ENCODE results near the gene CSRNP2. TPM values are rescaled to one million over a fixed set of nuclear protein-coding genes. Genes with fewer than 3 reads are reported as not detected.

The CSRNP2 gene
- total RNA-seq, 3 donors from 2014 or later (not counting 1 experiment from before 2014, with no cell fraction given), result 21.3 to 31.7 (median 25.1) TPM

DNA sequence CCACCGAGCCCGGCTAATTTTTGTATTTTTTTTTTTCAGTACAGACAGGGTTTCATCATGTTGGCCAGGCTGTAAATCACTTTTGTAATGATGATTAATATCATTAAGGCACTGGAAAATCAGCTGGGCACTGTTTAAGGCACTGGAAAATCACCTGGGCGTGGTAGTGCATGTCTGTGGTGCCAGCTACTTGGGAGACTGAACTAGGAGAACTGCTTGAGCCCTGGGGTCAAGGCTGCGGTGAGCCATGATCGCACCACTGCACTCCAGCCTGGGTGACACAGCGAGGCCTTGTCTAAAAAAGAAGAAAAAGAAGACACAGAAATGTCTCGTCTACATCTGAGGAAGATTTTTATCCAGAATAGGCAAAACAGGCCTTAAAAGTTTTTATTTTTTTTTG lies 70.0 kb downstream of the CSRNP2 start:
- Mint-ChIP-seq H3K27me3 (ENCODE audit: low read depth in 2 of 2) (no peaks in the 10 kb centered on the region), H3K4me1 (peaks cover 6 to 8% of the 10 kb centered on the region in 2 donors), H3K9me3 (no peaks in the 10 kb centered on the region), H3K27ac (no peak overlapping the region), H3K4me3 (no peak overlapping the region), H3K36me3 (no peaks in the 10 kb centered on the region)
- no peak overlapping the region for H3K4me3 ChIP-seq (ENCODE audit: low read length)
- TF ChIP-seq, protein P1, sequence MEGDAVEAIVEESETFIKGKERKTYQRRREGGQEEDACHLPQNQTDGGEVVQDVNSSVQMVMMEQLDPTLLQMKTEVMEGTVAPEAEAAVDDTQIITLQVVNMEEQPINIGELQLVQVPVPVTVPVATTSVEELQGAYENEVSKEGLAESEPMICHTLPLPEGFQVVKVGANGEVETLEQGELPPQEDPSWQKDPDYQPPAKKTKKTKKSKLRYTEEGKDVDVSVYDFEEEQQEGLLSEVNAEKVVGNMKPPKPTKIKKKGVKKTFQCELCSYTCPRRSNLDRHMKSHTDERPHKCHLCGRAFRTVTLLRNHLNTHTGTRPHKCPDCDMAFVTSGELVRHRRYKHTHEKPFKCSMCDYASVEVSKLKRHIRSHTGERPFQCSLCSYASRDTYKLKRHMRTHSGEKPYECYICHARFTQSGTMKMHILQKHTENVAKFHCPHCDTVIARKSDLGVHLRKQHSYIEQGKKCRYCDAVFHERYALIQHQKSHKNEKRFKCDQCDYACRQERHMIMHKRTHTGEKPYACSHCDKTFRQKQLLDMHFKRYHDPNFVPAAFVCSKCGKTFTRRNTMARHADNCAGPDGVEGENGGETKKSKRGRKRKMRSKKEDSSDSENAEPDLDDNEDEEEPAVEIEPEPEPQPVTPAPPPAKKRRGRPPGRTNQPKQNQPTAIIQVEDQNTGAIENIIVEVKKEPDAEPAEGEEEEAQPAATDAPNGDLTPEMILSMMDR (IDR thresholded peaks at IDR 0.05), result no peak
- no peak for DNase-seq
- H3K9me3 ChIP-seq (ENCODE audit: control insufficient read depth, insufficient read depth, low read length), result no peaks in the 10 kb centered on the region
- H3K27ac ChIP-seq (ENCODE audit: low read length), result no peak overlapping the region
- H3K36me3 ChIP-seq (ENCODE audit: control insufficient read depth, insufficient read depth, low read length), result no peaks in the 10 kb centered on the region
- no peak for ATAC-seq
- intact Hi-C loops (cut with micrococcal nuclease), result no loop called here
- no peaks in the 10 kb centered on the region for H3K4me1 ChIP-seq (ENCODE audit: control insufficient read depth, insufficient read depth, low read length)
- 98% methylated on average over 7 of the region's 7 CpGs for WGBS (ENCODE audit: insufficient coverage)
- H3K27me3 ChIP-seq (ENCODE audit: control insufficient read depth, insufficient read depth, low read length), result no peaks in the 10 kb centered on the region

DNA sequence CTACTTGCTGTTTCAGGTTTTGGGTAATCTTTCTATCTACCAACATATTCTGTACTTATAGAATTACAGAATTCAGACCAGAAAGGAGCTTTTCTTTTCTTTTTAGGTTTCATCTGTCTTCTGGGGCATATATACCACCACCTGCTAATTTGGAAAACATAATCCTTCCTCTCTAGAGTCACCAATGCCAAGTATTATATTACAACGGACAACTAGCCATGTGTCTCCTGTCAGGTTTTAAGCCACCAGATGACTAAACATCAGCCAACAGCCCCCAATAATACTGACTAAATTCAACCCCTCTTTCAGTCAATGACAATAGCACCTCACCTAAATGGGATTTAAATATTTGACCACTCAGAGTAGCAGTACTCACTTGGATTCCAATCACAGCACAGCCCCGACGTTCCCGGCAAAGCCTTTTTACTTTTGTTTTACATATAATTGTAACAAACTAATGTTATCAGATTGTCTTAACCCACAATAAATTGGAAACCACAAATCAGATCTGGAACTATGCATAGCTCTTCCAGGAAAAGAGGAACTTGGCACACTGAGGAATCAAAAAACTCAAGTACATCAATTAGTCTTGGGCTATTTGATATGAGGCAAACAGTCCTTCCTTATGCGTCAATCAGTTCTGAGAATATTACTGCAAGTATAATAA lies 70.7 kb downstream of the CSRNP2 start:
- no peaks in the 10 kb centered on the region for H3K27me3 ChIP-seq (ENCODE audit: control insufficient read depth, insufficient read depth, low read length)
- 74% methylated on average over 5 of the region's 5 CpGs for WGBS (ENCODE audit: insufficient coverage)
- TF ChIP-seq, protein P1 (IDR thresholded peaks at IDR 0.05), result no peak
- peaks cover 4% of the 10 kb centered on the region for H3K36me3 ChIP-seq (ENCODE audit: control insufficient read depth, insufficient read depth, low read length)
- Mint-ChIP-seq H3K4me1 (peaks cover 6 to 8% of the 10 kb centered on the region in 2 donors), H3K9me3 (no peaks in the 10 kb centered on the region), H3K27me3 (ENCODE audit: low read depth in 2 of 2) (no peaks in the 10 kb centered on the region), H3K4me3 (no peak overlapping the region), H3K36me3 (no peaks in the 10 kb centered on the region), H3K27ac (no peak overlapping the region)
- DNase-seq (no peak), ATAC-seq (peak in 1 of 3 donors; percentile 50)
- no peaks in the 10 kb centered on the region for H3K9me3 ChIP-seq (ENCODE audit: control insufficient read depth, insufficient read depth, low read length)
- H3K27ac ChIP-seq (ENCODE audit: low read length), result no peak overlapping the region
- H3K4me1 ChIP-seq (ENCODE audit: control insufficient read depth, insufficient read depth, low read length), result no peaks in the 10 kb centered on the region
- H3K4me3 ChIP-seq (ENCODE audit: low read length), result no peak overlapping the region
- intact Hi-C loops (cut with micrococcal nuclease), result no loop called here

DNA sequence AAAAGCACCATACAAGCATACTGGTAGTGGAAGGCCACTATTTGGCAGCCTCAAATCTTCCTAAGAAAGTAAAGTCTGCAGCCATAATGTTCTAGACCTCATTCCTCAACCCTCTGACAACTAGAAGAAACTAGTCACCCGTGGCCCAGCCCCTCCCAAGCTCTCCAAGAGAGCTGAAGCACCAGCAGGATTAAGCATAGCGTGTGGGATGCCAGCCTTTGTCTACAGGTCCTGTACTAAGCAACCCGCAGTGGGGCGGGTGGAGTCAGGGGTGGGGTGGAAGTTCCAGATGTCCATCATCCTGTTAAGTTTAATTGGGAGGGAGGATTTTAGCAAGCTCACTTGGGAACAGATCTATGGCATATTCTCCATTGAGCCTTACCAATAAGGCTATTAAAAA lies 71.4 kb downstream of the CSRNP2 start:
- intact Hi-C loops (cut with micrococcal nuclease), result no loop called here
- no peaks in the 10 kb centered on the region for H3K9me3 ChIP-seq (ENCODE audit: control insufficient read depth, insufficient read depth, low read length)
- no peaks in the 10 kb centered on the region for H3K4me1 ChIP-seq (ENCODE audit: control insufficient read depth, insufficient read depth, low read length)
- no peak for DNase-seq
- H3K9me3 Mint-ChIP-seq, result no peaks in the 10 kb centered on the region
- no peak overlapping the region for H3K4me3 ChIP-seq (ENCODE audit: low read length)
- no peaks in the 10 kb centered on the region for H3K27me3 ChIP-seq (ENCODE audit: control insufficient read depth, insufficient read depth, low read length)
- peaks cover 4% of the 10 kb centered on the region for H3K36me3 ChIP-seq (ENCODE audit: control insufficient read depth, insufficient read depth, low read length)
- 93% methylated on average over 4 of the region's 4 CpGs for WGBS (ENCODE audit: insufficient coverage)
- no peak overlapping the region for H3K27ac Mint-ChIP-seq
- H3K4me3 Mint-ChIP-seq, result no peak overlapping the region
- no peak overlapping the region for H3K27ac ChIP-seq (ENCODE audit: low read length)
- H3K36me3 Mint-ChIP-seq, result no peaks in the 10 kb centered on the region
- no peak for ATAC-seq
- H3K27me3 Mint-ChIP-seq (ENCODE audit: low read depth in 2 of 2), result no peaks in the 10 kb centered on the region
- TF ChIP-seq, protein P1 (IDR thresholded peaks at IDR 0.05), result no peak
- H3K4me1 Mint-ChIP-seq, result peaks cover 6 to 8% of the 10 kb centered on the region in 2 donors

Other genes starting within 250 kb of the CSRNP2 start
- gene TMPRSS12, start 240.7 kb downstream of the CSRNP2 start, total RNA-seq, result not detected
- gene HIGD1C, start 131.1 kb downstream of the CSRNP2 start, total RNA-seq, result not detected
- gene SLC11A2, start 57.2 kb downstream of the CSRNP2 start, total RNA-seq, result 10 to 100 TPM; 34.3 to 54.3 (median 42.7) TPM
- 10 to 100 TPM; 57.1 to 71.8 (median 58.2) TPM for gene LETMD1, start 35.3 kb downstream of the CSRNP2 start, total RNA-seq
- 10 to 100 TPM; 26.6 to 34.8 (median 34.8) TPM for gene TFCP2, start 89.5 kb upstream of the CSRNP2 start, total RNA-seq
- gene POU6F1, start 134.5 kb upstream of the CSRNP2 start, total RNA-seq, result 1 to 10 TPM; 5.7 to 6.6 (median 6.0) TPM
- 100 to 1,000 TPM; 316 to 350 (median 325) TPM for gene DAZAP2, start 155.2 kb upstream of the CSRNP2 start, total RNA-seq
- gene SMAGP, start 186.8 kb upstream of the CSRNP2 start, total RNA-seq, result 10 to 100 TPM in 2 of 3 donors, 1 to 10 TPM in 1; 6.5 to 26.2 (median 19.0) TPM
- 100 to 1,000 TPM; 443 to 495 (median 478) TPM for gene BIN2, start 240.6 kb upstream of the CSRNP2 start, total RNA-seq

All from natural killer cell (primary cell).